ENCODE data around the gene ASMTL. TPM values are rescaled to one million over a fixed set of nuclear protein-coding genes. Genes with fewer than 3 reads are reported as not detected.

The ASMTL gene
- total and polyA plus RNA-seq, 2 of the 13 experiments (the other 11 are each of a cell fraction or from before 2014, with no cell fraction given) = 5.6 to 16.3 TPM

- TF ChIP-seq E2F5 (CRISPR knock-in tag; conservative IDR thresholded peaks at IDR 0.05) (no peak; the same call in 1 of the 2 replicates), ZNF614 (CRISPR knock-in tag; IDR thresholded peaks at IDR 0.05; ENCODE audit: borderline replicate concordance) (peak; percentile 8; the same call in 1 of the 2 replicates), ZNF407 (CRISPR knock-in tag; IDR thresholded peaks at IDR 0.05; ENCODE audit: not compliant biosample characterization) (peak; percentile 5), TCF12 (IDR thresholded peaks at IDR 0.05) (no peak), TCF12 (CRISPR knock-in tag; IDR thresholded peaks at IDR 0.05) (peak; percentile 39; the same call in 1 of the 2 replicates), PHF20 (CRISPR knock-in tag; IDR thresholded peaks at IDR 0.05) (peak; percentile 22; the same call in 1 of the 2 replicates), MTA1 (CRISPR knock-in tag; IDR thresholded peaks at IDR 0.05; ENCODE audit: borderline replicate concordance) (no peak), CERS6 (CRISPR knock-in tag; IDR thresholded peaks at IDR 0.05) (0 out of 2 replicates have a peak, but pooled peaks have one; percentile 43), ZNF687 (CRISPR knock-in tag; IDR thresholded peaks at IDR 0.05) (peak; percentile 77), DMAP1 (CRISPR knock-in tag; IDR thresholded peaks at IDR 0.05) (peak; percentile 42), ZNF563 (CRISPR knock-in tag; IDR thresholded peaks at IDR 0.05) (peak; percentile 78), ZNF24 (IDR thresholded peaks at IDR 0.05) (0 out of 2 replicates have a peak, but pooled peaks have one; percentile 46)
Measured at GRCh38 chrX:1392376-1393068, 60.2 kb downstream of the ASMTL start (continued).
